ENCODE measurements around the gene PDRG1.
A peak's percentile ranks its signal among the peaks of the same experiment; 100 is the strongest.

PDRG1 gene

GRCh38 chr20:31967830-31968249, 16.0 kb upstream of the PDRG1 start, which contains the start of gene XKR7:
TSS of gene XKR7 (plus strand) at chr20:31968151. CDS start at chr20:31968176, 25 bp downstream.
- CTCF ChIA-PET = interaction anchor here (1.0 kb wide), 1 partner anchor 57 kb away, joined by 4 read pairs; no protein-coding TSS in a partner anchor
- WGBS (ENCODE audit: insufficient coverage) = 0% methylated on average over 29 of the region's 38 CpGs
- no peaks in the 10 kb centered on the region for H3K36me3 ChIP-seq (ENCODE audit: control insufficient read depth in 4 of 4, insufficient read depth in 4 of 4, low read length in 3 of 4)
- peak; percentile 20 to 54 (median 43) for DNase-seq
- no peak within 1 kb of the TSS for H3K27ac ChIP-seq (ENCODE audit: insufficient read depth in 1 of 2, low read depth in 1 of 2, low read length in 2 of 2, poor library complexity in 1 of 2, severe bottlenecking in 2 of 2)
- peaks cover 2 to 69% (median 31%) of the 10 kb centered on the region in 5 experiments for H3K27me3 ChIP-seq (replicated peaks in 2 of 5; ENCODE audit: control insufficient read depth in 4 of 5, insufficient read depth in 5 of 5, low read length in 4 of 5)
- no peaks in the 10 kb centered on the region for H3K9me3 ChIP-seq (ENCODE audit: control extremely low read depth in 1 of 5, control insufficient read depth in 4 of 5, insufficient read depth in 2 of 5, low read depth in 1 of 5, low read length in 4 of 5)
- H3K4me3 ChIP-seq (ENCODE audit: control insufficient read depth in 1 of 7, extremely low read depth in 1 of 7, insufficient read depth in 4 of 7, low read depth in 2 of 7, low read length in 6 of 7) = peak within 1 kb of the TSS in 6 of 7 experiments; percentile 48 to 73 (median 57)
- POLR2A ChIA-PET = interaction anchor here (1.4 kb wide), 1 partner anchor 16 kb away, joined by 3 read pairs; the partner anchor contains the start of gene PDRG1
- peaks cover 0 to 12% (median 11%) of the 10 kb centered on the region in 4 experiments for H3K4me1 ChIP-seq (ENCODE audit: control extremely low read depth in 1 of 4, control insufficient read depth in 4 of 4, insufficient read depth in 4 of 4, low read length in 3 of 4)

- WGBS (ENCODE audit: insufficient coverage) = 10% methylated on average over 4 of the region's 5 CpGs
- DNase-seq = no peak
- Histone ChIP-seq H3K9me3 (ENCODE audit: control extremely low read depth in 1 of 5, control insufficient read depth in 4 of 5, insufficient read depth in 2 of 5, low read depth in 1 of 5, low read length in 4 of 5) (no peaks in the 10 kb centered on the region), H3K4me3 (ENCODE audit: control insufficient read depth in 1 of 7, extremely low read depth in 1 of 7, insufficient read depth in 4 of 7, low read depth in 2 of 7, low read length in 6 of 7) (no peak overlapping the region), H3K27ac (ENCODE audit: insufficient read depth in 1 of 2, low read depth in 1 of 2, low read length in 2 of 2, poor library complexity in 1 of 2, severe bottlenecking in 2 of 2) (no peak overlapping the region), H3K36me3 (ENCODE audit: control insufficient read depth in 4 of 4, insufficient read depth in 4 of 4, low read length in 3 of 4) (no peaks in the 10 kb centered on the region), H3K27me3 (replicated peaks in 2 of 5; ENCODE audit: control insufficient read depth in 4 of 5, insufficient read depth in 5 of 5, low read length in 4 of 5) (peaks cover 2 to 74% (median 31%) of the 10 kb centered on the region in 5 experiments), H3K4me1 (ENCODE audit: control extremely low read depth in 1 of 4, control insufficient read depth in 4 of 4, insufficient read depth in 4 of 4, low read length in 3 of 4) (peaks cover 0 to 12% (median 11%) of the 10 kb centered on the region in 4 experiments)
- ChIA-PET POLR2A (interaction anchor here (1.4 kb wide), 1 partner anchor 15 kb away, joined by 3 read pairs; the partner anchor contains the start of gene PDRG1), CTCF (interaction anchor here (1.1 kb wide), 1 partner anchor 14 kb away, joined by 3 read pairs; no protein-coding TSS in a partner anchor)
These were observed 15.3 kb upstream of the PDRG1 start for GRCh38 chr20:31966991-31967655.

- H3K27me3 ChIP-seq (replicated peaks in 2 of 5; ENCODE audit: control insufficient read depth in 4 of 5, insufficient read depth in 5 of 5, low read length in 4 of 5) = peaks cover 0 to 48% (median 31%) of the 10 kb centered on the region in 5 experiments
- POLR2A ChIA-PET = no interaction called here
- 94% methylated on average over 5 of the region's 6 CpGs for WGBS (ENCODE audit: insufficient coverage)
These were observed 12.0 kb upstream of the PDRG1 start for GRCh38 chr20:31963889-31964288.

GRCh38 chr20:31962761-31963160, 10.9 kb upstream of the PDRG1 start:
- peaks cover 0 to 5% (median 2%) of the 10 kb centered on the region in 4 experiments for H3K4me1 ChIP-seq (ENCODE audit: control extremely low read depth in 1 of 4, control insufficient read depth in 4 of 4, insufficient read depth in 4 of 4, low read length in 3 of 4)
- WGBS (ENCODE audit: insufficient coverage) = 100% methylated on average over 1 of the region's 2 CpGs
- peaks cover 0 to 44% (median 31%) of the 10 kb centered on the region in 5 experiments for H3K27me3 ChIP-seq (replicated peaks in 2 of 5; ENCODE audit: control insufficient read depth in 4 of 5, insufficient read depth in 5 of 5, low read length in 4 of 5)
- no peaks in the 10 kb centered on the region for H3K36me3 ChIP-seq (ENCODE audit: control insufficient read depth in 4 of 4, insufficient read depth in 4 of 4, low read length in 3 of 4)
- H3K9me3 ChIP-seq (ENCODE audit: control extremely low read depth in 1 of 5, control insufficient read depth in 4 of 5, insufficient read depth in 2 of 5, low read depth in 1 of 5, low read length in 4 of 5) = no peaks in the 10 kb centered on the region
- ChIA-PET POLR2A (no interaction called here), CTCF (interaction anchor here (1.1 to 2.7 kb wide), 5 partner anchors 12 to 124 kb away, joined by 3 to 8 read pairs (median 6); partner anchors contain the start of gene PDRG1)
- H3K27ac ChIP-seq (ENCODE audit: insufficient read depth in 1 of 2, low read depth in 1 of 2, low read length in 2 of 2, poor library complexity in 1 of 2, severe bottlenecking in 2 of 2) = no peak overlapping the region
- H3K4me3 ChIP-seq (ENCODE audit: control insufficient read depth in 1 of 7, extremely low read depth in 1 of 7, insufficient read depth in 4 of 7, low read depth in 2 of 7, low read length in 6 of 7) = no peak overlapping the region
- no peak for DNase-seq

More at GRCh38 chr20:31963889-31964288, 12.0 kb upstream of the PDRG1 start:
- DNase-seq = no peak
- Histone ChIP-seq H3K36me3 (ENCODE audit: control insufficient read depth in 4 of 4, insufficient read depth in 4 of 4, low read length in 3 of 4) (no peaks in the 10 kb centered on the region), H3K27ac (ENCODE audit: insufficient read depth in 1 of 2, low read depth in 1 of 2, low read length in 2 of 2, poor library complexity in 1 of 2, severe bottlenecking in 2 of 2) (no peak overlapping the region), H3K4me3 (ENCODE audit: control insufficient read depth in 1 of 7, extremely low read depth in 1 of 7, insufficient read depth in 4 of 7, low read depth in 2 of 7, low read length in 6 of 7) (no peak overlapping the region), H3K4me1 (ENCODE audit: control extremely low read depth in 1 of 4, control insufficient read depth in 4 of 4, insufficient read depth in 4 of 4, low read length in 3 of 4) (peaks cover 0 to 12% (median 11%) of the 10 kb centered on the region in 4 experiments), H3K9me3 (ENCODE audit: control extremely low read depth in 1 of 5, control insufficient read depth in 4 of 5, insufficient read depth in 2 of 5, low read depth in 1 of 5, low read length in 4 of 5) (no peaks in the 10 kb centered on the region)
- CTCF ChIA-PET = interaction anchor here (1.0 to 2.7 kb wide), 5 partner anchors 10 to 125 kb away, joined by 3 to 8 read pairs (median 6); partner anchors contain the start of gene PDRG1

GRCh38 chr20:31956556-31957526, 5.0 kb upstream of the PDRG1 start:
- Histone ChIP-seq H3K36me3 (ENCODE audit: control insufficient read depth in 4 of 4, insufficient read depth in 4 of 4, low read length in 3 of 4) (no peaks in the 10 kb centered on the region), H3K4me3 (ENCODE audit: control insufficient read depth in 1 of 7, extremely low read depth in 1 of 7, insufficient read depth in 4 of 7, low read depth in 2 of 7, low read length in 6 of 7) (no peak overlapping the region), H3K27me3 (replicated peaks in 2 of 5; ENCODE audit: control insufficient read depth in 4 of 5, insufficient read depth in 5 of 5, low read length in 4 of 5) (peaks cover 0 to 20% (median 8%) of the 10 kb centered on the region in 5 experiments), H3K27ac (ENCODE audit: insufficient read depth in 1 of 2, low read depth in 1 of 2, low read length in 2 of 2, poor library complexity in 1 of 2, severe bottlenecking in 2 of 2) (no peak overlapping the region), H3K4me1 (ENCODE audit: control extremely low read depth in 1 of 4, control insufficient read depth in 4 of 4, insufficient read depth in 4 of 4, low read length in 3 of 4) (peaks cover 0 to 3% (median 0%) of the 10 kb centered on the region in 4 experiments), H3K9me3 (ENCODE audit: control extremely low read depth in 1 of 5, control insufficient read depth in 4 of 5, insufficient read depth in 2 of 5, low read depth in 1 of 5, low read length in 4 of 5) (no peaks in the 10 kb centered on the region)
- ChIA-PET CTCF (interaction anchor here (0.6 to 2.0 kb wide), 7 partner anchors 13 to 138 kb away, joined by 3 to 7 read pairs (median 3); no protein-coding TSS in a partner anchor), POLR2A (no interaction called here)
- 76% methylated on average over 6 of the region's 11 CpGs for WGBS (ENCODE audit: insufficient coverage)
- DNase-seq = no peak

GRCh38 chr20:31954500-31954899, 2.7 kb upstream of the PDRG1 start:
- WGBS (ENCODE audit: insufficient coverage) = 100% methylated on average over 1 of the region's 1 CpG
- Histone ChIP-seq H3K36me3 (ENCODE audit: control insufficient read depth in 4 of 4, insufficient read depth in 4 of 4, low read length in 3 of 4) (peaks cover 0 to 9% (median 3%) of the 10 kb centered on the region in 4 experiments), H3K4me1 (ENCODE audit: control extremely low read depth in 1 of 4, control insufficient read depth in 4 of 4, insufficient read depth in 4 of 4, low read length in 3 of 4) (peaks cover 0 to 18% (median 12%) of the 10 kb centered on the region in 4 experiments), H3K4me3 (ENCODE audit: control insufficient read depth in 1 of 7, extremely low read depth in 1 of 7, insufficient read depth in 4 of 7, low read depth in 2 of 7, low read length in 6 of 7) (no peak overlapping the region), H3K9me3 (ENCODE audit: control extremely low read depth in 1 of 5, control insufficient read depth in 4 of 5, insufficient read depth in 2 of 5, low read depth in 1 of 5, low read length in 4 of 5) (no peaks in the 10 kb centered on the region), H3K27ac (ENCODE audit: insufficient read depth in 1 of 2, low read depth in 1 of 2, low read length in 2 of 2, poor library complexity in 1 of 2, severe bottlenecking in 2 of 2) (no peak overlapping the region), H3K27me3 (replicated peaks in 2 of 5; ENCODE audit: control insufficient read depth in 4 of 5, insufficient read depth in 5 of 5, low read length in 4 of 5) (peaks cover 0 to 20% (median 0%) of the 10 kb centered on the region in 5 experiments)
- no peak for DNase-seq
- ChIA-PET POLR2A (no interaction called here), CTCF (interaction anchor here (1.0 to 6.7 kb wide), 5 partner anchors 11 to 121 kb away, joined by 3 to 98 read pairs (median 3); no protein-coding TSS in a partner anchor)
